GM18520 (cell line): Measurements from ENCODE around the gene TRIML1.

ENCODE experiments used
- ATAC-seq: cut with Tn5 transposase; IDR thresholded peaks from one replicate; pipeline ENCODE4 v1.9.1; 2021; ENCODE audit not compliant: unreplicated experiment

Gene TRIML1, protein sequence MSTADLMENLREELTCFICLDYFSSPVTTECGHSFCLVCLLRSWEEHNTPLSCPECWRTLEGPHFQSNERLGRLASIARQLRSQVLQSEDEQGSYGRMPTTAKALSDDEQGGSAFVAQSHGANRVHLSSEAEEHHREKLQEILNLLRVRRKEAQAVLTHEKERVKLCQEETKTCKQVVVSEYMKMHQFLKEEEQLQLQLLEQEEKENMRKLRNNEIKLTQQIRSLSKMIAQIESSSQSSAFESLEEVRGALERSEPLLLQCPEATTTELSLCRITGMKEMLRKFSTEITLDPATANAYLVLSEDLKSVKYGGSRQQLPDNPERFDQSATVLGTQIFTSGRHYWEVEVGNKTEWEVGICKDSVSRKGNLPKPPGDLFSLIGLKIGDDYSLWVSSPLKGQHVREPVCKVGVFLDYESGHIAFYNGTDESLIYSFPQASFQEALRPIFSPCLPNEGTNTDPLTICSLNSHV

GRCh38 chr4:188139141-188139540, at the start of gene TRIML1:
TSS of gene TRIML1 (plus strand) at chr4:188139441. CDS start at chr4:188139559, 118 bp downstream.
- no peak for ATAC-seq

GRCh38 chr4:188092824-188093223, 46.4 kb upstream of the TRIML1 start:
- no peak for ATAC-seq

- ATAC-seq, result no peak
Observed at GRCh38 chr4:188106454-188106853, 32.8 kb upstream of the TRIML1 start.

DNA sequence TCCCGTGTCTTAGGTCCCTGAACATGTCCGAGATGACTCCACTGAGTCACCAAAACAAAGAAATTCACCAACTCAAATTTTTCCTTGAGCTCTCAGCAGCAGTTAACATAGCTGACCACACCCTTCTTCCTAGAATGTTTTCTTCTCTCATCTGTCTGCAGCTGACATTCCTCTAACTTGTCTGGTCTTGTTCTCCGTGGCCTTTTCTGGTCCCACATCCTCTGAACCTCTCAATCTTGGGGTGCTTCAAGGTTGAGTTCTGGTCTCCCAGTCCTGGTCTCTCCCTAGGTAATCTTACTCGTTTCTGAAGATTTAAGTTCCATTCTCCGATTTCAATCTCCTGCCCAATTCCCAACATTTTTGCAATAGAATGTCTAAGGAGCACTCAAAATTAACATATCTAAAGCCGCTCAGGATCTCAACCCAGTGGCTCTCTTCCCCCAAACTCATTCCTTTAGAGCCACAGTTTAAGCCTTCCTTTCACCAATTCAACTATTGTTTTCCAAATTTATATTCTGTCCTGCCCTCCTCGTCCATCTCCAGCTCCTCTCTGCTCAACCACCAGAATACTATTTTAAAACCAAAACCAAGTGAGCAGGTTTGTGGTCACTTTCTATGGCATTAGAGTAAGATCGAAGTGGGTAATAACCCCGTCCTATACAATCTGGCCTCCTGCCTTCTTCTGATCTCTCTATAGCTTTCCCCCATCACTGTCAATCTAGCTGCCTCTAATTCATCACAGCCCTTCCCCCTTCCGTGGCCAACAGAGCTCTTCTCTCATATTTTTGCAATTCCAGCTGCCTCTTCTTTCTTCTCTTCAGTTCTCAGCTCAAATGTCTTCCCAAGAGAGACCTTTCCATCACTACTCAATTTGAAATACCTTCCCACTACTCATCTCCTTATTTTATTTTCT, 31.1 kb upstream of the TRIML1 start:
- no peak for ATAC-seq

GRCh38 chr4:188109157-188109755, 30.0 kb upstream of the TRIML1 start, which contains the start of gene TRIML2:
TSS of gene TRIML2 (minus strand) at chr4:188109603. CDS start at chr4:188105368, 4,235 bp downstream.
- ATAC-seq, result no peak

- no peak for ATAC-seq
Observed at GRCh38 chr4:188110036-188110435, 29.2 kb upstream of the TRIML1 start.

DNA sequence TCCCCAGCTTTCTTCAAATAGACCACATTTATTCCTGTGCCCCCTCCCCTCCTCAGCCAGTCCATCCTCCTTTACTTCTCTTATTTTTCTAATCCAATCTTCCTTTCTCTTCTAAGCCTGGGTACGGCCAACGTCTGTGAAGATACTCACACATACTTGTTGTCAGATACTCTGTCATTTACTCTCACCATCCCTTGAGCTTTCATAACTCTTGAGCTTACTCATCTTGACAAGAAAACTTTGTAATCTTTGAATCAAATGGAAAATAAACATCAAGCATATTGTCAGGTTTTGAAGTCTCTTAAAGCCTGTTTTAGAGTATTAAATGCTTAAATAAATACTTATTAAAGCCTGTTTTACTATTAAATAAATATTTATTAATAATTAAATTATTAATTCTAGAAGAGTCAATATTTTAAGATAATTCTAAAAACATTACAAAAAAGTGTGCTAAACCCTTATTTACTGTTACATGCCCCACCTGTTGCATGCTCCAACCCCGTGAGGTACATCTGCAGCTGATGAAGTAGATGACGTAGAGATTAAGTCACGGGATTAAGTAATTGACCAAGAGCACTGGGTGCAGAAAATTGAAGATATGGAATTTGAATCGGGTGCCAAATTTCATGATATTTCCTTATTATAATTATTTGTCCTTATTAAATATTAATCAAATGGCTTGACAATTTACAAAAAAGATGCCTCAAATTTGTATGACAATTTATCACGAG, 28.3 kb upstream of the TRIML1 start:
- no peak for ATAC-seq

- no peak for ATAC-seq
Observed at GRCh38 chr4:188111955-188112354, 27.3 kb upstream of the TRIML1 start.

DNA sequence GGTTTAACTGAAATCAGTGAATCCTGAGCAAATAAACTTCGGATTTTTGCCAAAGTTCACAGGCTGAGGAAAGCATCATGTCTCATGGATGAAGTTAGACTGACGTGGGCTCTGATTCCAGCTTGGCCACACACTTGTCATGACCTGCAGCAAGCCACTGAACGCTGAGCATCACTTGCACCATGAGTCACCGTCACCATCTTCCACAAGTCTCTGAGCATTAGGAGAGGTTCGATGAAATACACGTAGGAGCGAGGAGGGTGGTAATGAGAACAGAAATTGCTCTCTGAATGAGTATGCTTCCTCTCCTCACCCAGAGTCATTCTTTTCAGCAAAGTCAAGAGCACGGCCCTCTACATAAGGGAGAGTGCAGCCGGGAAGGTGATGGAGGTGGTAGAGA, 26.1 kb upstream of the TRIML1 start:
- ATAC-seq, result no peak

DNA sequence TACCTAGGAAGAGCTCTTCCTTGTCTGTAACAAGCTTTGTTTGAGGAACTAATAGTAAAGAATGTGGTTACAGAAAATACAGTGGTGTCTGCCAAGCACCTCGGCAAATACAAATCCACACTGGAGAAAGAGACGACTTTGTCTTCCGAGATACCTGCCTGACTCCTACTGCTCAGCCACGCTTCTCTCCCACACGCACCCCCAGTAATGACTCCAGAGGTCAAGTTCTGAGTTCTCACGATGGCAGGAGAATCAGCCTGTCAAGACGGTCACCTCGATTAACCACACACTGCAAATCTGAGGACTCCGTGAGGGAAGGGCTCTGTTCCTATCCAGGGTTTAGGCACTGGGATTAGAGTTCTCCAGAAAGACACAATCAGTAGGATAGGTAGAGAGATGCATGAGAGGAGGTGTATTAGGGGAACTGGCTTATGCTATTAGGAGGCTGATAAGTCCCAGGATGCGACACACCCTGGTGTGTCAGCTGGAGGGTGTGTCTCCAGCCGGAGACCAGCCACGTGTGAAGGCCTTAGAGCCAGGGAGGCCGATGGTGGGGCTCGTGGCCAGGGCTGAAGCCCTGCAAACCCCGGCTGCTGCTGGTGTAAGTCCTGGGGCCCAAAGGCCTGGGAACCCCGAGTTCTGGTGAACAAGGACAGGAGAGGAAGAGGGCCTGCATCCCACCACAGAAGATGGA, 21.5 kb upstream of the TRIML1 start:
- no peak for ATAC-seq

GRCh38 chr4:188121530-188121929, 17.7 kb upstream of the TRIML1 start:
- no peak for ATAC-seq

GRCh38 chr4:188127214-188127874, 11.9 kb upstream of the TRIML1 start:
- no peak for ATAC-seq

- ATAC-seq, result no peak
Observed at GRCh38 chr4:188130355-188130754, 8.9 kb upstream of the TRIML1 start.

GRCh38 chr4:188132232-188132631, 7.0 kb upstream of the TRIML1 start:
- ATAC-seq, result no peak

- no peak for ATAC-seq
Observed at GRCh38 chr4:188138227-188138626, 1.0 kb upstream of the TRIML1 start.

DNA sequence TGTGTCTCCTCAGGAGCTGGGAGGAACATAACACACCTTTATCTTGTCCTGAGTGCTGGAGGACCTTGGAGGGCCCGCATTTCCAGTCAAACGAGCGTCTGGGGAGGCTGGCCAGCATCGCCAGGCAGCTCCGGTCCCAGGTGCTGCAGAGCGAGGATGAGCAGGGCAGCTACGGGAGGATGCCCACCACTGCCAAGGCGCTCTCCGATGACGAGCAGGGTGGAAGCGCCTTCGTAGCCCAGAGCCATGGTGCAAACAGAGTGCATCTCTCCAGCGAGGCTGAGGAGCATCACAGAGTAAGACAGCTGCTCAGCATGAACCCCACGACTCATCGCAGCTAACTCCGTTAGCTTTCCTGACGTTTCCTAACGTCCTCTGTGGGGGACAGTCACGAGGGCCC, 430 bp downstream of the TRIML1 start:
- ATAC-seq, result no peak

DNA sequence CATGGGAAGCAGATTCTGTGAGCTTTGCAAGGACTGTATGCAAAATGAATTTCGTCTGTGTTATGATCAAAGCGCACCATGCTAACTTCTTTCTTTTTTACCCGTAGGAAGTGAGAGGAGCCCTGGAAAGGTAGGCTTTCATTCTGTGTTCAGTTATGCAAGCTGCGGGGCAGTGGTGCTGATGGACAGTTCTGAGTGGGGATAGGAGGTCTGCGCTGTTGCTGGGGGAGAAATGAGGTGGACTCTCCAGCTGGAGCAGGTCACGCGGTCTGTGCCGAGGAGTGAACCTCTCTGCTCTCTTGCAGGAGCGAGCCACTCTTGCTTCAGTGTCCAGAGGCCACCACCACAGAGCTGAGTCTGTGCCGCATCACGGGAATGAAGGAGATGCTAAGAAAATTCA, 4.5 kb downstream of the TRIML1 start:
- ATAC-seq, result no peak

DNA sequence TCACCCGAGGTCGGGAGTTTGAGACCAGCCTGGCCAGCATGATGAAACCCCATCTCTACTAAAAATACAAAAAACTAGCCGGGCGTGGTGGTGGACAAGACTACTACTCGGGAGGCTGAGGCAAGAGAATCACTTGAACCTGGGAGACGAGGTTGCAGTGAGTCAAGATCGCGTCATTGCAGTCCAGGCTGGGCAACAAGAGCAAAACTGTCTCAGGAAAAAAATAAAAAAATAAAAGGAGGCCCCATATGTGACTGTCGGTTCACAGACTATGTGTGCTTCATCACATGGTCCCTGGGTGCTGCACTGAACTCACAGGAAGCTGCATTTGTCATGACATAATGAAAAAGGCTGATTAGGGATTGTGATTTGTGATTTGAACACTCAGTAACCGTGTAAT, 6.4 kb downstream of the TRIML1 start:
- ATAC-seq, result no peak

- ATAC-seq, result no peak
Observed at GRCh38 chr4:188146618-188147017, 7.4 kb downstream of the TRIML1 start.

DNA sequence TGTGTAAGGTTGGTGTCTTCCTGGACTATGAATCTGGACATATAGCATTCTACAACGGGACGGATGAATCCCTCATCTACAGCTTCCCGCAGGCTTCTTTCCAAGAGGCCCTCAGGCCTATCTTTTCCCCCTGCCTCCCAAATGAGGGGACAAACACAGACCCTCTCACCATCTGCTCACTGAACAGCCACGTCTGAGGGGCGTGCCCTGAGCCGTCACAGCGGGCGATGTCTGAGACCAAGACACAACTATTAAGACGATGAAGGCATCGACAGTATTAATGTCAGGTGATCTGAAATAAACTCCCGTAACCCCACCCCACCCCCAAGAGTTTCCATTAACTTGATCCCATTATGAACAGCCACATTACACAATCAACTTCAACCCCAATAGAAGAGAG, 7.9 kb downstream of the TRIML1 start:
- no peak for ATAC-seq
